IgD-negative memory B cell (primary cell): ENCODE results near the gene ADAMTSL4. TPM values are rescaled to one million over a fixed set of nuclear protein-coding genes. Genes with fewer than 3 reads are reported as not detected.
A peak's percentile ranks its signal among the peaks of the same experiment; 100 is the strongest.

Experiments used
- H3K27ac Mint-ChIP-seq, 3 donors: one replicate each; pipeline ENCODE4 v1.8.0; 2020 to 2022; ENCODE audit warnings: mild to moderate bottlenecking in 3 of 3, mixed read lengths in 3 of 3, moderate library complexity in 1 of 3
- H3K27me3 Mint-ChIP-seq: one replicate; pipeline ENCODE4 v1.8.0; 2021; ENCODE audit warnings: mixed read lengths
- H3K36me3 Mint-ChIP-seq: one replicate; pipeline ENCODE4 v1.8.0; 2020; ENCODE audit warnings: mild to moderate bottlenecking, mixed read lengths
- H3K4me1 Mint-ChIP-seq, 3 donors: one replicate each; pipeline ENCODE4 v1.8.0; 2020 to 2022; ENCODE audit warnings: mixed read lengths in 3 of 3, mild to moderate bottlenecking in 1 of 3
- H3K4me3 Mint-ChIP-seq, 4 donors: one replicate each; pipeline ENCODE4 v1.8.0; 2020 to 2022; ENCODE audit warnings: mild to moderate bottlenecking in 4 of 4, mixed read lengths in 4 of 4, moderate library complexity in 3 of 4
- H3K9me3 Mint-ChIP-seq, 3 donors: one replicate each; pipeline ENCODE4 v1.8.0; 2020 to 2021; ENCODE audit warnings: mixed read lengths in 3 of 3, mild to moderate bottlenecking in 1 of 3
- polyA plus RNA-seq: library from polyadenylated mRNA; unstranded; fragments of 300-500 nt; fragmentation: Illumina TruSeq; gene quantifications from one replicate; pipeline ENCODE4 v1.2.3, GENCODE V29; 2021

The ADAMTSL4 gene
- 0.30 TPM for polyA plus RNA-seq

- Mint-ChIP-seq H3K27ac (no peak within 1 kb of the TSS), H3K4me3 (peak within 1 kb of the TSS; percentile 75 to 92 (median 83)), H3K9me3 (peaks cover 0 to 3% (median 0%) of the 10 kb centered on the region in 3 donors), H3K27me3 (peaks cover 29% of the 10 kb centered on the region), H3K36me3 (no peaks in the 10 kb centered on the region), H3K4me1 (peaks cover 12 to 22% (median 13%) of the 10 kb centered on the region in 3 donors)
Measured at GRCh38 chr1:150548632-150549495, at the start of gene ADAMTSL4. Gene ADAMTSL4, plus strand, starts transcription at chr1:150549408. Its CDS starts 2,881 bp downstream, at chr1:150552289.

DNA sequence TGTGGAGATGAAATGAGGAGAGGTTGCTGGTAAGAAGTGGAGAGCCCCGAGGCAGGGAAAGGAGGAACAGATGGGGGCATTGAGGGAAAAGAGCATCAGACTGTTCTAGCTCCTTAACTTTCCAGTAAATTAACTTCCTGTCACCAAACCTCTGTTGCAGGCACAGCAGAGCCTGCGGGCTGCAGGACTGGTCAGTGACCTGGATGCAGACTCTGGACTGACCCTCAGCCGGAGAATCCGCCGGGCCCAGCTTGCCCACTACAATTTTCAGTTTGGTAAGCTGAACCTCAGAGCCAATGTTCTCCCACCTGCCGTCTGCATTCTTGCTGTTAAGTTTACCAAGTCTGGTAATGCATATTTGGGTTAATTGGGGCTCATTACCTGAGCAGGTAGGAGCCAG, 43.8 kb upstream of the ADAMTSL4 start:
- H3K9me3 Mint-ChIP-seq = no peaks in the 10 kb centered on the region
- H3K36me3 Mint-ChIP-seq = peaks cover 6% of the 10 kb centered on the region
- H3K27ac Mint-ChIP-seq = no peak overlapping the region
- peaks cover 0 to 2% (median 1%) of the 10 kb centered on the region in 3 donors for H3K4me1 Mint-ChIP-seq
- H3K27me3 Mint-ChIP-seq = no peaks in the 10 kb centered on the region
- no peak overlapping the region for H3K4me3 Mint-ChIP-seq

DNA sequence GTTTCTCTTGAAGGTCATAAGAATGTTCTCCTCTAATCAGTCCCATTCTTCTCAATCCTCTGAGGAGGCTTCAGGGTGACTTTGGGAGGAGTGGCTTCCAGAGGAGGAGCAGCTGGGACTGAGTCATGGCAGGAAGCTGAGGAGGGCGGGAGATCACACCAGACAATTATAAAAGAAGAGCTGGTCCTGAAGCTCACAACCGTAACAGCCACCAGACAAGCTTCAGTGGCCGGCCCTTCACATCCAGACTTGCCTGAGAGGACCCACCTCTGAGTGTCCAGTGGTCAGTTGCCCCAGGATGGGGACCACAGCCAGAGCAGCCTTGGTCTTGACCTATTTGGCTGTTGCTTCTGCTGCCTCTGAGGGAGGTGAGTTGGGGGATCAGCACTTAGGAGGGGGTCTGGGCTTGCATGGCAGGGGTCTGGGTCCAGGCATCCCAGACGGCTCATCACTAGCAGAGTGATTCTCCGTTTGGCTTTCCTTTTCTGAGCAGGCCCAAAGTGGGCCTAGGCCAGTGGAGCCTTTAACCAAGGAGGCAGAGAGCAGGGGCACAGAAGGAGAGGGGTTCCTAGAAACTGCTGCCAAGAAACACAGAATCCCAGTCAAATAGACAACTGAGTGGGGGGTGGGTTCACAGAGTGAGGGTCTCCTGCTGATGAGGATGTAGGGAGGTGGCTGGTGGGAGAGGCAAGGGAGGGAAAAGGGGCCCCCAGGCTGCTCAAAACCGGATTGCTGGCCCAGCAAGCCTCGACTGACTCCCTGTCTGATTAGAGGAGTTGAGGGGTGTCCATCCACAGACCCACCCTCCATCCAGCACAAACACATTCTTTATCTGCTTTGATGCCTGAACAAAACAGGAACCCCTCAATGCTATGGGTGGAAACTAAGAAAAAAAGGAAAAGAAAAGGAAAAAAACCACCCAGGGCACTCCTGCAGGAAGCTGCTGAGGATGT, 41.0 kb upstream of the ADAMTSL4 start, which contains the start of gene ECM1:
ECM1 (plus strand) TSS at position 198 of the 953 bp plus-strand sequence; CDS start at position 299, 101 bp downstream.
- H3K36me3 Mint-ChIP-seq = peaks cover 7% of the 10 kb centered on the region
- H3K27ac Mint-ChIP-seq = peak within 1 kb of the TSS in 1 of 3 donors; percentile 31
- H3K9me3 Mint-ChIP-seq = no peaks in the 10 kb centered on the region
- peaks cover 0 to 2% (median 1%) of the 10 kb centered on the region in 3 donors for H3K4me1 Mint-ChIP-seq
- no peak within 1 kb of the TSS for H3K4me3 Mint-ChIP-seq
- no peaks in the 10 kb centered on the region for H3K27me3 Mint-ChIP-seq

- Mint-ChIP-seq H3K4me3 (no peak overlapping the region), H3K36me3 (peaks cover 7% of the 10 kb centered on the region), H3K9me3 (no peaks in the 10 kb centered on the region), H3K27me3 (no peaks in the 10 kb centered on the region), H3K4me1 (peaks cover 0 to 2% (median 1%) of the 10 kb centered on the region in 3 donors), H3K27ac (peak overlapping the region in 1 of 3 donors; percentile 31)
Measured at GRCh38 chr1:150508982-150509381, 40.2 kb upstream of the ADAMTSL4 start.

- Mint-ChIP-seq H3K9me3 (no peaks in the 10 kb centered on the region), H3K4me3 (peak overlapping the region in 1 of 4 donors; percentile 27), H3K27me3 (no peaks in the 10 kb centered on the region), H3K27ac (peak overlapping the region in 1 of 3 donors; percentile 59), H3K36me3 (peaks cover 2% of the 10 kb centered on the region), H3K4me1 (peaks cover 6 to 10% (median 8%) of the 10 kb centered on the region in 3 donors)
Measured at GRCh38 chr1:150511551-150511950, 37.7 kb upstream of the ADAMTSL4 start.

GRCh38 chr1:150511985-150512660, 37.1 kb upstream of the ADAMTSL4 start:
- Mint-ChIP-seq H3K27ac (peak overlapping the region; percentile 16 to 59 (median 23)), H3K4me1 (peaks cover 11 to 16% (median 12%) of the 10 kb centered on the region in 3 donors), H3K36me3 (peaks cover 2% of the 10 kb centered on the region), H3K9me3 (no peaks in the 10 kb centered on the region), H3K4me3 (peak overlapping the region in 2 of 4 donors; percentile 27 to 87), H3K27me3 (no peaks in the 10 kb centered on the region)

- peak overlapping the region in 1 of 4 donors; percentile 87 for H3K4me3 Mint-ChIP-seq
Measured at GRCh38 chr1:150512846-150513245, 36.4 kb upstream of the ADAMTSL4 start.

DNA sequence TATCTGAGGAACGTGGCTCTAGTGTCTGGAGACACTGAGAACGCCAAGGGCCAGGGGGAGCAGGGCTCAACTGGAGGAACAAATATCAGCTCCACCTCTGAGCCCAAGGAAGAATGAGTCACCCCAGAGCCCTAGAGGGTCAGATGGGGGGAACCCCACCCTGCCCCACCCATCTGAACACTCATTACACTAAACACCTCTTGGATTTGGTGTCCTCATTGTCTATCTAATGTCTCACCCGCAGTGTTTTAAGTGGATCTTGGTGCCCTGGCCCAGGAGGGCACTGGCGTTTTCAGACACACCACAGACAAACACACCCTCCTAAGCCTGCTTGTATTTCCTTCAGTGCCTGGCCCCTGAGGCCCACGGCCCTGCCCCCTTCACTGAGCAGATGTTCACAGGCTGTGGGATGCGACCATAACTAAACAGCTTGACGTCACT, 35.8 kb upstream of the ADAMTSL4 start:
- peak overlapping the region in 2 of 3 donors; percentile 18 to 70 for H3K27ac Mint-ChIP-seq
- H3K4me3 Mint-ChIP-seq = peak overlapping the region in 2 of 4 donors; percentile 75 to 87
- no peaks in the 10 kb centered on the region for H3K9me3 Mint-ChIP-seq

More at GRCh38 chr1:150512846-150513245, 36.4 kb upstream of the ADAMTSL4 start:
- no peaks in the 10 kb centered on the region for H3K27me3 Mint-ChIP-seq
- H3K36me3 Mint-ChIP-seq = peaks cover 2% of the 10 kb centered on the region
- H3K4me1 Mint-ChIP-seq = peaks cover 16 to 23% (median 16%) of the 10 kb centered on the region in 3 donors
- no peaks in the 10 kb centered on the region for H3K9me3 Mint-ChIP-seq
- peak overlapping the region in 1 of 3 donors; percentile 16 for H3K27ac Mint-ChIP-seq

DNA sequence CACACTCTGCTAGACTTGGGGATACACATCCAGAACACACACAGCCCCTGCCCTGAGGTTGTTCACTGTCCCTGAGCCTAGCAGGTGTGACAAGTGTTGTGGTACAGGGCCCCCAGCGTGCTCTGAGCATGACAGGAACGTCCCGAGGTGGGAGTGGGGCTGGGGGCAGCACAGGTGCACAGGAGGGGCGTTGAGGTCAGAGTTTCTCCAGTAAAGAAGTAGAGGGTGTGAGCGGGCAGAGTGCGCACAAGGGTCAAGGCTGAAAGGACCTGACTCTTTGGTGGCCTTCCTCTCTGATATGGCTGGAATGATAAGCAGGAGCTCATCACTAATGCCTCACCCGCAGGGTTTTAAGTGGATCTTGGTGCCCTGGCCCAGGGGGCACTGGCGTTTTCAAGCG, 34.9 kb upstream of the ADAMTSL4 start:
- H3K27me3 Mint-ChIP-seq = no peaks in the 10 kb centered on the region
- no peaks in the 10 kb centered on the region for H3K9me3 Mint-ChIP-seq
- H3K4me3 Mint-ChIP-seq = peak overlapping the region; percentile 87 to 96 (median 94)
- H3K4me1 Mint-ChIP-seq = peaks cover 16 to 24% (median 16%) of the 10 kb centered on the region in 3 donors
- H3K36me3 Mint-ChIP-seq = peaks cover 2% of the 10 kb centered on the region
- peak overlapping the region in 1 of 3 donors; percentile 38 for H3K27ac Mint-ChIP-seq

More for the DNA sequence above, 35.8 kb upstream of the ADAMTSL4 start:
- Mint-ChIP-seq H3K36me3 (peaks cover 2% of the 10 kb centered on the region), H3K4me1 (peaks cover 16 to 24% (median 16%) of the 10 kb centered on the region in 3 donors), H3K27me3 (no peaks in the 10 kb centered on the region)

DNA sequence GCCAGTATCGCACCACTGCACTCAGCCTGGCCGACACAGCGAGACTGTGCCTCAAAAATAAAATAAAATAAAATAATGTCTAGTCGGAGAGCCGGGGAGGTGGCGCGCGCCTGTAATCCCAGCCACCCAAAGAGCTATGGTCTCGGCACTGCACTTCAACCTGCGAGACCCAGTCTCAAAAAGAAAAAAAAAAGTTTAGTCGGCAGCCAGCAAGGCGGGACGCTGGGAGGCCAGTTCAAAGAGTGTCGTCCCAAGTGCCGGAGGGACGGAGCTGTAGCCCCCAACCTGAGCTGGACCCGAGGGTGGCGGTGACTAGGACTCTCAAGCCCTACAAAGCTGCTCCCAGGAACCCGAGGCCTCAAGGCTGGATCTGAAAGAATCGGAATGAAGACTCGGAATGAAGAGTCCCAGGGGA, 34.3 kb upstream of the ADAMTSL4 start:
- Mint-ChIP-seq H3K27me3 (no peaks in the 10 kb centered on the region), H3K4me1 (peaks cover 15 to 24% (median 16%) of the 10 kb centered on the region in 3 donors), H3K36me3 (peaks cover 2% of the 10 kb centered on the region), H3K27ac (peak overlapping the region in 1 of 3 donors; percentile 54), H3K4me3 (peak overlapping the region; percentile 87 to 96 (median 94)), H3K9me3 (no peaks in the 10 kb centered on the region)

- Mint-ChIP-seq H3K27ac (peak within 1 kb of the TSS; percentile 86 to 92 (median 90)), H3K9me3 (no peaks in the 10 kb centered on the region), H3K36me3 (peaks cover 2% of the 10 kb centered on the region), H3K27me3 (no peaks in the 10 kb centered on the region), H3K4me3 (peak within 1 kb of the TSS; percentile 87 to 96 (median 94)), H3K4me1 (peaks cover 16 to 21% (median 17%) of the 10 kb centered on the region in 3 donors)
Measured at GRCh38 chr1:150515328-150516049, 33.7 kb upstream of the ADAMTSL4 start, which contains the start of gene FALEC. Gene FALEC, plus strand, starts transcription at chr1:150515752.

DNA sequence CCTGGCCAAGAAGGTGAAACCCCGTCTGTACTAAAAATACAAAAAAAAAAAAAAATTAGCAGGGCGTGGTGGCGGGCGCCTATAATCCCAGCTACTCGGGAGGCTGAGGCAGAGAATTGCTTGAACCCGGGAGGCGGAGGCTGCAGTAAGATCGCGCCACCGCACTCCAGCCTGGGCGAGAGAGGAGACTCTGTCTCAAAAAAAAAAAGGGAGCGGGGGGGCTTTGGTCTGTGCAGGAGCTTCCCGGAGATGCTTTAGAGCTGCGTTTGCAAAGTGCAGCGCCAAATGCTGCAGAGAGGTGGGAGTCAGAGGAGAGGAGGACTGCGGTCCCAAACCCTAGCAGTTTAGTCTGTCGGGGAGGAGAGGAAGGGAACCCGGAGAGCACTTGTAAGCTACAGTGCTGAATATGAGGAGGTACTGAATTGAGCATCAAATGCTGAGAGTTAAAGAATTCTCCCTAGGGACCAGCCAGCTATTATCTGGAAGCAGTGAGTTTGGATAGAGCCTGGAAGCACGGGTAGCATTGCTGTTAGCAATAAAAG, 33.1 kb upstream of the ADAMTSL4 start:
- Mint-ChIP-seq H3K27me3 (no peaks in the 10 kb centered on the region), H3K4me3 (peak overlapping the region; percentile 87 to 96 (median 94)), H3K27ac (peak overlapping the region; percentile 72 to 92 (median 90))

DNA sequence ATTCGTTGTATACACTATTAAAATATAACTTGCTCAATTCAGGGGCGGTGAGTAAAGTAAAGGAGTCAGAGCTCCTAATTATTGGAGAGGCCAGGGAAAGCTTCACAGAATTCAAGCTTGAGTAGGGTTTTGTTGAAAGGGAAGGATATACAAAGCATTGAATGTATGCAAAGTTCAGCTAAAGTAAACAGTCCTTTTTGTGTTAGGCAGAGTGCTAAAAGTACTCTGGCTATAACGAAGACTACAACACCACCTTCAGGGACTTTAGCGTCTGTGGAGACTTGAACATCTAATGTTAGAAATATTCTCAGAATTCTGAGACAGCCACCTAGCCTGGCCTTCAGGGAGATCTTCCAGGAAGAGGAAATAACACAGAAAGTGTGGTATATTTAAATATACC, 32.6 kb upstream of the ADAMTSL4 start:
- peaks cover 2% of the 10 kb centered on the region for H3K36me3 Mint-ChIP-seq
- peak overlapping the region; percentile 72 to 92 (median 90) for H3K27ac Mint-ChIP-seq
- H3K4me1 Mint-ChIP-seq = peaks cover 16 to 21% (median 17%) of the 10 kb centered on the region in 3 donors
- H3K4me3 Mint-ChIP-seq = peak overlapping the region; percentile 87 to 96 (median 94)
- H3K27me3 Mint-ChIP-seq = no peaks in the 10 kb centered on the region
- no peaks in the 10 kb centered on the region for H3K9me3 Mint-ChIP-seq

More for the DNA sequence above, 33.1 kb upstream of the ADAMTSL4 start:
- Mint-ChIP-seq H3K36me3 (peaks cover 2% of the 10 kb centered on the region), H3K9me3 (no peaks in the 10 kb centered on the region), H3K4me1 (peaks cover 16 to 21% (median 17%) of the 10 kb centered on the region in 3 donors)
